ENCODE data around the gene CYFIP1. TPM values are rescaled to one million over a fixed set of nuclear protein-coding genes. Genes with fewer than 3 reads are reported as not detected.

Gene CYFIP1
- total RNA-seq, 1 experiment from 2014 or later, result 80.3 TPM

- no peak overlapping the region for H3K9ac ChIP-seq (ENCODE audit: low read length)
- no peak for DNase-seq
- H3K27me3 ChIP-seq (ENCODE audit: low read length), result no peaks in the 10 kb centered on the region
- intact Hi-C loops (cut with micrococcal nuclease), result no loop called here
- H3K27ac ChIP-seq (ENCODE audit: low read length), result no peak overlapping the region
- peaks cover 70% of the 10 kb centered on the region for H3K79me2 ChIP-seq (ENCODE audit: low read length)
- 0 out of 2 replicates have a peak, but pooled peaks cover 22% of the 10 kb centered on the region for H4K20me1 ChIP-seq (ENCODE audit: low read length)
- BruUV-seq (replicated peaks), result no TSS peak
- no peaks in the 10 kb centered on the region for H3K9me2 ChIP-seq (replicated peaks; ENCODE audit: low read length)
- H3K4me2 ChIP-seq (ENCODE audit: low read length), result no peak overlapping the region
- H2AFZ ChIP-seq (ENCODE audit: low read length), result no peak overlapping the region
- ATAC-seq, result no peak; the same call in 1 of the 2 replicates
- no peak overlapping the region for H3K4me3 ChIP-seq (ENCODE audit: low read length)
- H3K4me1 ChIP-seq (ENCODE audit: insufficient read depth, low read length), result no peaks in the 10 kb centered on the region
- H3K9me3 ChIP-seq (ENCODE audit: low read length), result no peaks in the 10 kb centered on the region
- H3K36me3 ChIP-seq (ENCODE audit: low read depth, low read length), result peaks cover 48% of the 10 kb centered on the region
- H3F3A ChIP-seq (ENCODE audit: low read length, unreplicated experiment), result no peaks in the 10 kb centered on the region
- TF ChIP-seq EZH2phosphoT487 (IDR thresholded peaks at IDR 0.05; ENCODE audit: borderline replicate concordance, low read length) (no peak), EZH2 (IDR thresholded peaks at IDR 0.05; ENCODE audit: low read length, unreplicated experiment) (no peak), CTCF (conservative IDR thresholded peaks at IDR 0.05; ENCODE audit: low read depth, low read length) (no peak)
- CTCF ChIA-PET, result no interaction called here
- POLR2A ChIA-PET (ENCODE audit: unreplicated experiment), result no interaction called here
These were observed 130.1 kb downstream of the CYFIP1 start for GRCh38 chr15:22850055-22850454.

GRCh38 chr15:22846073-22846472 is 134.1 kb downstream of the CYFIP1 start:
- Histone ChIP-seq H2AFZ (ENCODE audit: low read length) (no peak overlapping the region), H3K9me2 (replicated peaks; ENCODE audit: low read length) (no peaks in the 10 kb centered on the region), H3K27me3 (ENCODE audit: low read length) (no peaks in the 10 kb centered on the region), H3F3A (ENCODE audit: low read length, unreplicated experiment) (no peaks in the 10 kb centered on the region), H3K4me1 (ENCODE audit: insufficient read depth, low read length) (peaks cover 2% of the 10 kb centered on the region), H3K4me3 (ENCODE audit: low read length) (no peak overlapping the region), H3K4me2 (ENCODE audit: low read length) (no peak overlapping the region), H4K20me1 (ENCODE audit: low read length) (peaks cover 39% of the 10 kb centered on the region), H3K79me2 (ENCODE audit: low read length) (peaks cover 94% of the 10 kb centered on the region), H3K27ac (ENCODE audit: low read length) (no peak overlapping the region), H3K9ac (ENCODE audit: low read length) (no peak overlapping the region), H3K36me3 (ENCODE audit: low read depth, low read length) (peaks cover 43% of the 10 kb centered on the region), H3K9me3 (ENCODE audit: low read length) (no peaks in the 10 kb centered on the region)
- ATAC-seq (no peak), DNase-seq (no peak)
- BruUV-seq (replicated peaks), result no TSS peak
- ChIA-PET CTCF (no interaction called here), POLR2A (ENCODE audit: unreplicated experiment) (no interaction called here)
- TF ChIP-seq EZH2 (IDR thresholded peaks at IDR 0.05; ENCODE audit: low read length, unreplicated experiment) (no peak), CTCF (conservative IDR thresholded peaks at IDR 0.05; ENCODE audit: low read depth, low read length) (no peak)
- intact Hi-C loops (cut with micrococcal nuclease), result no loop called here

GRCh38 chr15:22845289-22845900 is 134.8 kb downstream of the CYFIP1 start:
- peaks cover 41% of the 10 kb centered on the region for H4K20me1 ChIP-seq (ENCODE audit: low read length)
- H2AFZ ChIP-seq (ENCODE audit: low read length), result no peak overlapping the region
- H3K9me2 ChIP-seq (replicated peaks; ENCODE audit: low read length), result no peaks in the 10 kb centered on the region
- POLR2A ChIA-PET (ENCODE audit: unreplicated experiment), result no interaction called here
- no peak overlapping the region for H3K9ac ChIP-seq (ENCODE audit: low read length)
- peaks cover 94% of the 10 kb centered on the region for H3K79me2 ChIP-seq (ENCODE audit: low read length)
- H3K27me3 ChIP-seq (ENCODE audit: low read length), result no peaks in the 10 kb centered on the region
- TF ChIP-seq EZH2 (IDR thresholded peaks at IDR 0.05; ENCODE audit: low read length, unreplicated experiment) (no peak), CTCF (conservative IDR thresholded peaks at IDR 0.05; ENCODE audit: low read depth, low read length) (no peak), EZH2phosphoT487 (IDR thresholded peaks at IDR 0.05; ENCODE audit: borderline replicate concordance, low read length) (no peak)
- H3K9me3 ChIP-seq (ENCODE audit: low read length), result no peaks in the 10 kb centered on the region
- peaks cover 8% of the 10 kb centered on the region for H3K4me1 ChIP-seq (ENCODE audit: insufficient read depth, low read length)
- intact Hi-C loops (cut with micrococcal nuclease), result no loop called here
- H3K27ac ChIP-seq (ENCODE audit: low read length), result no peak overlapping the region
- no peak overlapping the region for H3K4me3 ChIP-seq (ENCODE audit: low read length)
- H3F3A ChIP-seq (ENCODE audit: low read length, unreplicated experiment), result no peaks in the 10 kb centered on the region
- DNase-seq (no peak), ATAC-seq (no peak)
- no TSS peak for BruUV-seq (replicated peaks)
- CTCF ChIA-PET, result no interaction called here
- H3K36me3 ChIP-seq (ENCODE audit: low read depth, low read length), result peaks cover 41% of the 10 kb centered on the region
- no peak overlapping the region for H3K4me2 ChIP-seq (ENCODE audit: low read length)

Data from PC-3 (cell line).